ENCODE results near the gene PREX1. TPM values are rescaled to one million over a fixed set of nuclear protein-coding genes. Genes with fewer than 3 reads are reported as not detected.

The PREX1 gene
- total RNA-seq, 3 donors from 2014 or later = 53.1 to 84.2 (median 65.1) TPM

GRCh38 chr20:48841875-48842529, 14.2 kb upstream of the PREX1 start:
- Histone ChIP-seq H3K27ac (no peak overlapping the region), H3K4me3 (no peak overlapping the region), H3K27me3 (no peaks in the 10 kb centered on the region), H3K9me3 (no peaks in the 10 kb centered on the region), H3K4me1 (no peaks in the 10 kb centered on the region), H3K36me3 (no peaks in the 10 kb centered on the region)
- intact Hi-C loops (cut with DNase I; ENCODE audit: low total_unique reads) = no loop called here
- TF ChIP-seq POLR2A (IDR thresholded peaks at IDR 0.05) = no peak
- no peak for TF ChIP-seq POLR2AphosphoS5 (IDR thresholded peaks at IDR 0.05)
- no peak for TF ChIP-seq CTCF (IDR thresholded peaks at IDR 0.05)
- DNase-seq (ENCODE audit: low spot score in 2 of 2) = no peak

DNA sequence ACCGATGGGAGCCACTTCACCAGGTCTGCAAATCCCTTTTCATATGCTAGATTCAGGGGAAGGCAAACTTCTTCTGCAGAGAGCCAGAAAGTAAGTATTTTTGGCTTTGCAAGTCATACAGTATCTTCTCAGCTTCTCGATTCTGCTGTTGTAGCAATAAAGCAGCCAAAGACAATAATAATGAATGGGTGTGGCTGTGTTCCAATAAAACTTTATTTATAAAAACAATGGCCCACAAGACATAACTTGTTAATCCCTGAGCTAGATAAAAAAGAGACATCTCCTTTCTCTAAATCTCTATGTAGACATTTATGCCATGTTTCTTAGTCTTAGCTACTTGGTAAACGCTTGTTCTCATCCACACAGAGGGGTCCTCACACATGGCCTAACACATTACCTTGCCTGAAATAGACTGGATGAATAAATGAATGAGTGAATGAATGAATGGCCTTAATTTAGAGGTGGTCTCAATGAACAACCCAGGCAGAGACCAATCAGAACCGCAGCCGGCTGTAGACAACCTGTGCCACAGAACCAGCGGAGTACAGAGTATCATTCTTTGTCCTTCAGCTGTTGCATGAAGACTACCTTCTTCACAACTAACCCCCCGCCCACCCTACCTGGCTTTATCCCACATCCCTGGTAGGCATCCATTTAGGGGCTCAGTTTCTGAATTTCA, 13.5 kb upstream of the PREX1 start:
- Histone ChIP-seq H3K36me3 (no peaks in the 10 kb centered on the region), H3K4me3 (no peak overlapping the region), H3K9me3 (no peaks in the 10 kb centered on the region), H3K27me3 (no peaks in the 10 kb centered on the region), H3K27ac (no peak overlapping the region), H3K4me1 (no peaks in the 10 kb centered on the region)
- DNase-seq (ENCODE audit: low spot score in 2 of 2) = no peak
- intact Hi-C loops (cut with DNase I; ENCODE audit: low total_unique reads) = no loop called here
- TF ChIP-seq POLR2AphosphoS5 (IDR thresholded peaks at IDR 0.05) (no peak), POLR2A (IDR thresholded peaks at IDR 0.05) (no peak), CTCF (IDR thresholded peaks at IDR 0.05) (no peak)

DNA sequence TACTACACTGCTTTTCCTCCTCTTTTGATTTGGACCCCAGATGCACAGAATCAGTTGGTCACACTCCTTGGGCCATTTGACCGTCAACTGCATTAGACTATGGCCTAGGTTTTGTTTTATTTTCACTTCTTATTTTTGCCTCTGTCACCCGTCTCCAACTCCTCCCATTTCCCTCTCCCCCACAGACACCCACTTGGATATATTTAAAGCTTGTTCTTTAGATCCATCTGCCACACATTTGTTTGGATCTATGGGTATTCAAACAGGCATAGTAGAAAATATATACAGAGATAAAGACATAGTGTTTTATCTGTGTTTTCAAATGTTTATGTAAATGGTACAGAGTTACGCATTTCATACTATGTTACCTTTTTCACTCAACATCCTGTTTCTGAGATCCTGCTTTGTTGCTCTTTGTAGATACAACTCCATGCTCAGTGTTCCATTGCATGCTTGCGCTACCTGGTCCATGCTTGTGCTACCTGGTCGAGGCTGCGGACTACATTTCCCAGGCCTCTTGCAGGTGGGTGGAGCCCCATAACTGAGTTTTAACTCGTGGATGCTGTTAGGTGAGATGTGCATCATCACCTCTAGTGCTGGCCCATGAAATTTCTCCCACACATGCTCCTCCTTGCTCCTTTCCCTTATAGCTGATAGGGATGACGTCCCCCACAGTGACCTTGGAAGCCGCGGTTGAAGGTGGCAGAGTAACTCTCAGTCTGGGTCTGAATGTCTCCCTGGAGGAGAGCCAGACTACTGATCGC, 11.5 kb upstream of the PREX1 start:
- no peaks in the 10 kb centered on the region for H3K27me3 ChIP-seq
- H3K4me3 ChIP-seq = no peak overlapping the region
- H3K4me1 ChIP-seq = no peaks in the 10 kb centered on the region
- H3K9me3 ChIP-seq = no peaks in the 10 kb centered on the region
- no peak overlapping the region for H3K27ac ChIP-seq
- H3K36me3 ChIP-seq = no peaks in the 10 kb centered on the region
- no peak for TF ChIP-seq POLR2AphosphoS5 (IDR thresholded peaks at IDR 0.05)
- no peak for TF ChIP-seq CTCF (IDR thresholded peaks at IDR 0.05)
- no peak for TF ChIP-seq POLR2A (IDR thresholded peaks at IDR 0.05)
- no peak for DNase-seq (ENCODE audit: low spot score in 2 of 2)
- intact Hi-C loops (cut with DNase I; ENCODE audit: low total_unique reads) = no loop called here

- intact Hi-C loops (cut with DNase I; ENCODE audit: low total_unique reads) = no loop called here
- TF ChIP-seq POLR2A (IDR thresholded peaks at IDR 0.05) = no peak
- TF ChIP-seq CTCF (IDR thresholded peaks at IDR 0.05) = no peak
- TF ChIP-seq POLR2AphosphoS5 (IDR thresholded peaks at IDR 0.05) = no peak
- H3K27me3 ChIP-seq = no peaks in the 10 kb centered on the region
- H3K9me3 ChIP-seq = no peaks in the 10 kb centered on the region
- no peak overlapping the region for H3K27ac ChIP-seq
- H3K36me3 ChIP-seq = no peaks in the 10 kb centered on the region
- no peak overlapping the region for H3K4me3 ChIP-seq
- H3K4me1 ChIP-seq = no peaks in the 10 kb centered on the region
- DNase-seq (ENCODE audit: low spot score in 2 of 2) = no peak
Observed at GRCh38 chr20:48837014-48837413, 9.2 kb upstream of the PREX1 start.

GRCh38 chr20:48835390-48835789, 7.6 kb upstream of the PREX1 start:
- intact Hi-C loops (cut with DNase I; ENCODE audit: low total_unique reads) = no loop called here

More at GRCh38 chr20:48835390-48835789, 7.6 kb upstream of the PREX1 start:
- Histone ChIP-seq H3K4me1 (no peaks in the 10 kb centered on the region), H3K27ac (no peak overlapping the region), H3K4me3 (no peak overlapping the region), H3K27me3 (no peaks in the 10 kb centered on the region), H3K9me3 (no peaks in the 10 kb centered on the region), H3K36me3 (no peaks in the 10 kb centered on the region)
- DNase-seq (ENCODE audit: low spot score in 2 of 2) = no peak
- no peak for TF ChIP-seq POLR2A (IDR thresholded peaks at IDR 0.05)
- TF ChIP-seq CTCF (IDR thresholded peaks at IDR 0.05) = no peak
- no peak for TF ChIP-seq POLR2AphosphoS5 (IDR thresholded peaks at IDR 0.05)
